ENCODE data around the gene GPR173.

GPR173 gene

DNA sequence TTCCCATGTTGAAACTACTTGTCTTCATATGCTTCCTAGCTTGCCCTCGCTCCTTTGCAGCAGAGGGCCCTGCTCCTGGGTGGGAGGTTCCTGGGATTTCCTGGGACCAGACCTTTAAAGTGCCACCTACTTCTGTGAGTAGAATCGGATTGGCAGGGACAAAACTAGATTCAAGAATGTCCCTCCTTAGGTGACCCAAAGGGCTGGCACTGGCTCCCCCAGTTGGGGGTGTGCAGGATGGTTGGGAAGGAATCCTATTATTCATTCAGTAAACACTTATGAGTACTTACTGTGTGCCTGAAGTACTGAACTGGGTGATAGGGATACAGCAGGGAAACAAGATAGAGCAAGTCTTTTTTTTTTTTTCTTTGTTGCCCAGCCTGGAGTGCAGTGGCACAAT is 42.8 kb downstream of the GPR173 start:
- DNase-seq = no peak

DNA sequence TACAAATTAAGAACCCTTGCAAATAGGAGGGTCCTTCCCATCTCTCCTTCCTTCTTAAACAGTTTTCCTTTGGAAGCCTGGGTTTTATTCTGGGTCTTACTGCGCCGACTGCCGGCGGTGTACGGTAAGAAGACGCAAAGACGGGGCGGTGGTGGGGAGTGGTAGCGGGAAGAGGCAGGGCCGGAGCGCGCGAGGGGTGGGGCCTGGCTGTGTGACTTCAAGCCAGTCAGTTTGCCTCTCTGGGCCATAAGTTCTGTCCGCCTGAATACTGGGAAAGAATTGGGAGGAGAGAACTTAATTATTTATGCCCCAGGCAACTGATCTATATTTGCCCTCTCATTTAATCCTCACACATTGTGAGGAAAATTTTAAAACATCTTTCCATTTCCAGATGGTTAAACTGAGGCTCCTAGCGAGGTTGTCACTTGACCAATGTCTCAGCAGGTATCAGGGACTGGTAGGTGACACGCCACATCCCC is 44.6 kb downstream of the GPR173 start:
- peak; percentile 36 for DNase-seq

DNA sequence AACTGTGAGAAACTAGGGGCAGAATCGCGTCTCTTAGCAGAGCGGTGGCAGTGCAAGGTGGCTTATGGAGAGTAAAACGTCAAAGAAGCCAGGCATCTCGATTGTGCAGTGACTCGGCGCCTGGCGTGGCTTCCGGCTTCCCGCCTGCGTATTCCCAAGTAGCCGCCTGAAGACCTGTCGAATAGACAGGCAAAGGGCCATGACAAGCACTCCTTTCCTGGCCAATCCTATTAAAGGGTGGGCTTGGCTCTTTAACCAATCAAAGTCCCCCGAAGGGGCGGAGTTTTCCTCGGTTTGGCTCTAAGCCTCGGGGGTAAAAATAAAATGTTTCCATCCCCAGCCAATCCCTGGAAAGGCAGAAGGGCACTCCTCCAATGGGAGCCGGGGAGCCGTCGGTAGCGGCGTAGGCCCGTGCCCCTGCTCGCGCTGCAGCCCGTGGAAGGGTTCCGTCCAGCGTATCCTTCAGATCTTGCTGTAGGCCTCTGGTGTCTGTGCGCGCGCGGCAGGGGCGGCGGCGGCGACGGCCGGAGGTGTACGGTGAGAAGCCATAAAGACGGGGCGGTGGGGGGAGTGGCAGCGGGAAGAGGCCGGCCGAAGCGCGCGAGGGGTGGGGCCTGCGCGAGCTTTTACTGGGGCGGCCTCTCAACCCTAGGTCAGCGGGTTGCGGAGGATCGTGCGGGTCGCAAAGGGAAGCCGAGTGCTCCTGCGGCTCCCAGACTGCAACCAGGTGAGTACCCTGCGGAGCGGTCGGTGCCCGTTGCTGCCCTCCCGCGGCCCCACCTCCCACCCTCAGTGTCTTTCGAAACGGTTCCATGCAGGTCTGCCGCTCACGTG is 45.4 kb downstream of the GPR173 start, which contains the start of gene KANTR:
KANTR (plus strand) TSS at position 395 of the 834 bp plus-strand sequence. CDS start 30,131 bp downstream, outside the sequence.
- DNase-seq = peak; percentile 90

DNA sequence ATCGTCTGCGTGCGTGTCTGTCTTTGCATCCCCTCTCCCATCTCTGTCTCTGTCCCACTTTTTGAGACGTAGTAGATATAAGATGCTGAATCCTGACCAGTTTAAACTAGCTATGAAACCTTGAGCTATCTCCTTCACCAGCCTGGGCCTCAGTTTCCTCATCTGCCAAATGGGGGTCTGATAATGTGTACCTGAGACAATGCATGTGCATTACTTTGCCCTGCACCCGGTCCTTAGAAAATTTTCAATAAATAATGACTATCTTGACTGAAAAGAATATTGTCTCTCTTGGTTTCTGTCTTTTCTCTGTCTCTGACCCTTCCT is 46.0 kb downstream of the GPR173 start:
- no peak for DNase-seq

DNA sequence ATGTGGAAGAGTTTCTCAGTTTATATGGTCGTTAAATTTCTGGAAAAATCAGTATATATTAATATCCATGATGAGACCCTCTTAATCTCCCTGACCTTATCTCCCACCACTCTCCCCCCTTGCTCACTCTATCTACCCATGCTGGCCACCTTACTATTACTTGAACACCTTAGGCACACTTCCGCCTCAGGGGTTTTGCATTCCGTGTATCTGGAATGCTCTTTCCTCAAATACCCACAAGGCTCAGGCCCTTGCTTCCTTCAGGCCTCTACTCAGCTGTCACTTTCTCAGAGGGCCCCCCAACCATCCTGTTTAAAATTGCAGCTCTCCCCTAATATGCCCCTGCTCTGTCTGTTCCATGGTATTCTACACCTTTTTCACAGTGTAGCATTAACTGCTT is 47.2 kb downstream of the GPR173 start:
- DNase-seq = no peak

DNA sequence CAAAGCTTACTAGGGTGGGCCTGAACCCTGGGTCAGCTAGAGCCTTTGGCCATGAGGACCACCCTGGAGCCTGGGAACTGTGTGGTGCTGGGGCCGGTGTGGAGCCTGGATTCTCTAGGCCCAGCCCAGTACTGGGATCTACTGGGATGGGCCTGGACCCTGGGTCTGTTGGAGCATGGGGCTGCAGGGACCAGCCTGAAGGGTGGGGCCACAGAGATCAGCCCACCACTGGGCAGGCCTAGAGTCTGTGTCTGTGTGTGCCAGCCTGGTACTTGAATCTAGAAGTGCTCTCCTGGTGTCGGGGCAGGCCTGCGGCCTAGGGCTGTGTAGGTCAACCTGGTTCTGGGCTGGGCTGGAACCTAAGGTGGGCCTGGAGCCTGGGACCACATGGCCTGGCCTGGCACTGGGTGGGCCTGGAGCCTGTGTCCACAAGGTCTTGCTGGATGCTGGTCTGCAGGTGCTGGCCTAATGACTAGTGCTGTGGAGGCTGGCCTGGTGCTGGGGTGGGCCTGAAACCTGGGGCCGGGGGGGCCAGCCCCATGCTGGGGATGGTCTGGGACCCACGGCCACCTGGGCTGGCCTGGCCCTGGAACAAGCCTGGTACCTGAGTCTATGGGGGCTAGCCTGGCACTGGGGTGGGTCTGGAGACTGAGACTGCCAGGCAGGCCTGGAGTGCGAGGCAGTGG is 66.4 kb downstream of the GPR173 start:
- no peak for DNase-seq

DNA sequence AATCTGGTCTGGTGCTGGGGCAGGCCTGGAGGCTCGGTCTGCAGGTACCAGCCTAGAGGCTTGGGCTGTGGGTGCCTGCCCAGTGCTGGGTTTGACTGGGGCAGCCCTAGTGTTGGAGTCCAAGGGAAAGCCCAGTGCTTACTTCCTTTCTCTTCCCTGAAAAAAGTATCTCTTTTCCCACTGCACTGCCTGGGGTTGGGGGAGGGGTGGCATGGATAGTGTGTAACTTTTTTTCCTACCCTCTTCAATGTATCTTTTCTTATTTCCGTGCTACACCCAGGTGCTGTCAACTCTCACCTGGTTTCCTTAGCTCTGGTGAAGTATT is 66.9 kb downstream of the GPR173 start:
- no peak for DNase-seq

DNA sequence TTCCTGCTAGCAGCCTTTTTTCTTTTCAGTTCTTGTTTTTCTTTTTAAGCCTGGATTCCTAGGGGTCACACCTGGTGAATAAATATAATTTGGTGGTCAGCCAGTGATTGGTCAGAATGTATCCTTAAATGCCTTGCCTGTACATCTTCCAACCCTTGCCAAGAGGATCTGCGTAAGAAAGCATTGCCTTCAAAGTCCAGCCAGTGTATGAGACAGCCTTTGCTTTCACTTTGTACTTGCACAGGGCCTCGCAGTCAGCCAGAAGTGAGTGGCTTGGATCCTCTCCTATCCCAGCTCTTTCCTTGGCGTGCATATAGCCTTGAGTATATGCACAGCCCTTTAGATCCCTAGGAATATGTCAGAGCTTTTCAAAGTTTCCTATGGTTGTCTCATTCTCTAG is 67.5 kb downstream of the GPR173 start:
- DNase-seq = peak; percentile 6

DNA sequence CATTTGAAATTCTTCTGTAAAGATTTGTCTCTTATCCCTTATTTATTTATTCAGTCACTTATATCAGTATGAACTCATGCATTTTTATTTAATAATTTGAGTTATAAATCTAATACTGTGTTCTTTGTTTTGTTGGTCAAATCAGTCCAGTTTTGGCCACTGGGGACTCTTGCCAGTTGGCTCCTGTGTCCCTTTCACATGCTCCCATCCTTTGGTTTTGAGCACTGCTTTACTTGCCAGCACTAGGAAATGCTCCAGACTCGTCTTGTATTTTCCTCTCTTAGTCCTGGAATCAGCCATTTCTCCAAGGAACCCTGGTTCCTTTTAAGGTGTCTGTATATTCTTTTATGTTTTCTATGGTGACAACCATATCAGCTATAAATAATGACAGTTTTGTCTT is 73.4 kb downstream of the GPR173 start:
- DNase-seq = peak; percentile 2

DNA sequence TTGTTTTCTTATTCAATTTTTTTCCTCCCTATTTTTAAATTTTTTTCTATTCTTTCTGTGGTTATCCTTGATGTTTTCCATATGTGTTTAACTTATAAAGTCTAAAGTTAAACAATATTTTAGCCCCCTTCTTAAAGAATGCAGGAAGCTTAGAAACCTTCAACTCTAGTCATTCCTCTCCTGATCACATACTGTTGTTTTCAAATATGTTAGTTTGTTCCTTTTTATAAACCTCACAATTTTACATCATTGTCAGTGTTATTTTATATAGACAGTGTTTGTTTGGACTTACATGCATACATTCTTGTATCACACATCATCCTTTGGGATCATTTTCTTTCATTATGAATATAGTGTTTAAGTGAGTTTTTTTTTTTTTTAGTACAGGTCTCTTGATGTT is 76.9 kb downstream of the GPR173 start:
- DNase-seq = no peak

DNA sequence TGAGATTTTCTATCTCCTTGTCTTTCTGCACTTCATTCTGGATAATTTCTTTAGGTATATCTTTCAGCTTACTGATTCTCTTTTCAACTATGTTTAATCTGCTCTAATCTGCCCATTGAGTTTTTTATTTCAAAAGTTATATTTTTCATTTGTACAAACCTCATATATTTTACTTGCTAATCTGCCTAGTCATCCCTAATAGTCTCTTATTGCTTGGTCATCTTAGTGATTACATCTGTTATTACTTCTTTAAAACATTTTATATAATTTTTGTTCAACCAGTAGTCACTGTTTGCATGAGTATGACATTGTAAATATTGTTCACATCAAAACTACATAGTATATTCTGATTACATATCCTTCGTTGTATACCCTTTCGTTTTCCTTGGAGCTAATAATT is 77.8 kb downstream of the GPR173 start:
- DNase-seq = no peak

DNA sequence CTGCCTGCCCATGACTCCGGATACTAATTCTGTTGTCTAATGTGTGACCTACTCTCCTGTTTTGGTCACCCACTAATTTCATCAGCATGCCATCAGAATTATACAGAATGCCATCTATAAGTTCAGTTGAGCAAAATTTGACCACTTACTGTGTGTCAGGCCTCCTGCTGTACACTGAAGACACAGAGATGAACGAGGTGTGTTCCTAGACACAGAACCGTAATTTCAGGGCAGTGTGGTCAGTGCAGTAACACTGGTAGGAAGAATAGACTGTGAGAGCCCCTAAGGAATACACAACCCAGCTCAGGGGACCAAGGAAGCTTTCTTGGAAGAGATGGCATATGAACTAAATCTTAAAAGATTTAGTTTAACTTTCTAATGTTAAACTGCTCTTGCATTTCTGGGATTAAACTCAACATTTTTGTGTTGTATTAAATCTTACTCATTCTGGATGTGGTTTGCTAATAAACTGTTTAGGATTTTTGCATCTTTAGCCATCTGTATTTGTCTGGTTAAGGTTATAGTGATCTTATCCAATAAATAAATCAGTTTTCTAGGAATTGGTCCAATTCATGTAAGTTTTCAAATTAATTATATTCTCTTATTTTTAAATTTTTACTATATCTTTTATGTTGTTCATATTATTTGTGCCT is 79.6 kb downstream of the GPR173 start:
- DNase-seq = no peak
